GM12878 (cell line): Measurements from ENCODE around the gene ARHGEF7.

Source experiments
- CBX5 ChIP-seq: sonication (generic); IDR thresholded peaks from 2 replicates; pipeline ENCODE4 v1.6.1; 2016; ENCODE audit warnings: low read depth, moderate library complexity, mild to moderate bottlenecking, inconsistent platforms
- EP300 ChIP-seq, 2 experiments: fragments of 150-350 bp in 1 of 2; IDR thresholded peaks; 2 replicates each; pipeline ENCODE4 v1.6.1; 2011 to 2012; ENCODE audit warnings: low read depth in 2 of 2, low read length in 2 of 2, borderline replicate concordance in 1 of 2, improper control_type of control experiment in 1 of 2, inconsistent platforms in 1 of 2; ENCODE audit not compliant: control insufficient read depth in 1 of 2
- MTA3 ChIP-seq: IDR thresholded peaks from 2 replicates; pipeline ENCODE4 v1.6.1; 2012; ENCODE audit warnings: low read length, inconsistent platforms, borderline replicate concordance
- RELA ChIP-seq: fragments of 450-650 bp; IDR thresholded peaks from 2 replicates; pipeline ENCODE4 v1.8.0; 2014; ENCODE audit warnings: borderline replicate concordance; ENCODE audit not compliant: partially characterized antibody
- RFX5 ChIP-seq: IDR thresholded peaks from 2 replicates; pipeline ENCODE4 v1.6.1; 2011; ENCODE audit warnings: low read depth, low read length, improper control_type of control experiment
- SUZ12 ChIP-seq: fragments of 200-600 bp; sonication (generic); IDR thresholded peaks from one replicate; pipeline ENCODE4 v1.6.1; 2018; ENCODE audit warnings: antibody characterized with exemption, mild to moderate bottlenecking; ENCODE audit not compliant: unreplicated experiment
- TBL1XR1 ChIP-seq: IDR thresholded peaks from 2 replicates; pipeline ENCODE4 v1.6.1; 2012; ENCODE audit warnings: low read depth, low read length, improper control_type of control experiment
- YY1 ChIP-seq: IDR thresholded peaks from 2 replicates; pipeline ENCODE4 v1.6.1; 2011; ENCODE audit warnings: low read depth, mild to moderate bottlenecking, low read length
- TF ChIP-seq, protein P1 (sequence below), 3 experiments: IDR thresholded peaks in 2 of 3; conservative IDR thresholded peaks in 1 of 3; 2 replicates each; pipeline ENCODE4 v1.5.1; 2011; ENCODE audit warnings: low read depth in 3 of 3, low read length in 3 of 3, mild to moderate bottlenecking in 3 of 3, control low read depth in 2 of 3, moderate library complexity in 2 of 3, inconsistent platforms in 1 of 3, mixed read lengths in 1 of 3; ENCODE audit not compliant: control insufficient read depth in 2 of 3, insufficient read depth in 1 of 3; ENCODE audit errors: extremely low read depth in 1 of 3
- TF ChIP-seq, protein P2 (sequence below): IDR thresholded peaks from 2 replicates; pipeline ENCODE4 v1.6.1; 2012; ENCODE audit warnings: low read depth, low read length, improper control_type of control experiment

DNA sequence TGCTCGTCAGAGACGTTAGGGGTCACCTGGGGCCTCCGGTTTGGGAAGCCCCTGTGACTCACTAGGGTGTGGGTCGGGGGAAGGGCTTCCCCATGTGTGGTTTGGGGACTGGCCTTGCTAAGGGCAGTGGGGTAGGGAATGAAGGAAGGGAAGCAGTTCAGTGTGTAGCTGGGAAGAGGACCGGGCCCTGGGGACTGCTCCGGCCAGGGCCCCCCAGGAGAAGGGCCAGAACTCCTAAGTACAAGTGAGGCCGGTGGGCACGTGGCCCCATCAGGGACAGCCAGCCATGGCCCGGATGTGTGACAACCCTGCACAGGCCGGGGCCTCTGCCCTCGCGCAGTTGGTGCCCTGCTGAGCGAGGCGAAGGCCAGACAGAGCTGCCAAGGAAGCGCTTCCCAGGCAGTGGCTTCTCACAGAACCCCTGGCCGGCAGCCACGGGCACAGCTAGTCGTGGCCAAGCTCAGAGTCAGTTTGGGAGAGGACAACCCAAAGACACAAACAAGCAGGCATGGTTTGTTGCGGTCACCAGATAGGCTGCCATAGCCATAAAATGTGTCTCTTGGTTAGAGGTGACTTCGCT lies 231.1 kb downstream of the ARHGEF7 start:
- TF ChIP-seq, protein P1, sequence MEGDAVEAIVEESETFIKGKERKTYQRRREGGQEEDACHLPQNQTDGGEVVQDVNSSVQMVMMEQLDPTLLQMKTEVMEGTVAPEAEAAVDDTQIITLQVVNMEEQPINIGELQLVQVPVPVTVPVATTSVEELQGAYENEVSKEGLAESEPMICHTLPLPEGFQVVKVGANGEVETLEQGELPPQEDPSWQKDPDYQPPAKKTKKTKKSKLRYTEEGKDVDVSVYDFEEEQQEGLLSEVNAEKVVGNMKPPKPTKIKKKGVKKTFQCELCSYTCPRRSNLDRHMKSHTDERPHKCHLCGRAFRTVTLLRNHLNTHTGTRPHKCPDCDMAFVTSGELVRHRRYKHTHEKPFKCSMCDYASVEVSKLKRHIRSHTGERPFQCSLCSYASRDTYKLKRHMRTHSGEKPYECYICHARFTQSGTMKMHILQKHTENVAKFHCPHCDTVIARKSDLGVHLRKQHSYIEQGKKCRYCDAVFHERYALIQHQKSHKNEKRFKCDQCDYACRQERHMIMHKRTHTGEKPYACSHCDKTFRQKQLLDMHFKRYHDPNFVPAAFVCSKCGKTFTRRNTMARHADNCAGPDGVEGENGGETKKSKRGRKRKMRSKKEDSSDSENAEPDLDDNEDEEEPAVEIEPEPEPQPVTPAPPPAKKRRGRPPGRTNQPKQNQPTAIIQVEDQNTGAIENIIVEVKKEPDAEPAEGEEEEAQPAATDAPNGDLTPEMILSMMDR (IDR thresholded peaks at IDR 0.05 in 2 of 3, conservative IDR thresholded peaks at IDR 0.05 in 1 of 3; ENCODE audit: control insufficient read depth in 2 of 3, extremely low read depth in 1 of 3, insufficient read depth in 1 of 3, low read depth in 3 of 3, low read length in 3 of 3) = no peak
- TF ChIP-seq SUZ12 (no peak), MTA3 (no peak), EP300 (IDR thresholded peaks at IDR 0.05; ENCODE audit: borderline replicate concordance in 1 of 2, control insufficient read depth in 1 of 2, low read depth in 2 of 2, low read length in 2 of 2) (no peak), YY1 (no peak), CBX5 (no peak), TBL1XR1 (no peak), RELA (no peak), RFX5 (no peak)
- TF ChIP-seq, protein P2, sequence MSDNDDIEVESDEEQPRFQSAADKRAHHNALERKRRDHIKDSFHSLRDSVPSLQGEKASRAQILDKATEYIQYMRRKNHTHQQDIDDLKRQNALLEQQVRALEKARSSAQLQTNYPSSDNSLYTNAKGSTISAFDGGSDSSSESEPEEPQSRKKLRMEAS = no peak
